ENCODE measurements around the gene USP31.
"Not testable (repeated sequence)": the region's sequence is repeated elsewhere in the genome, so short reads cannot be mapped to it uniquely, and the experiment has no call there.

Gene USP31

DNA sequence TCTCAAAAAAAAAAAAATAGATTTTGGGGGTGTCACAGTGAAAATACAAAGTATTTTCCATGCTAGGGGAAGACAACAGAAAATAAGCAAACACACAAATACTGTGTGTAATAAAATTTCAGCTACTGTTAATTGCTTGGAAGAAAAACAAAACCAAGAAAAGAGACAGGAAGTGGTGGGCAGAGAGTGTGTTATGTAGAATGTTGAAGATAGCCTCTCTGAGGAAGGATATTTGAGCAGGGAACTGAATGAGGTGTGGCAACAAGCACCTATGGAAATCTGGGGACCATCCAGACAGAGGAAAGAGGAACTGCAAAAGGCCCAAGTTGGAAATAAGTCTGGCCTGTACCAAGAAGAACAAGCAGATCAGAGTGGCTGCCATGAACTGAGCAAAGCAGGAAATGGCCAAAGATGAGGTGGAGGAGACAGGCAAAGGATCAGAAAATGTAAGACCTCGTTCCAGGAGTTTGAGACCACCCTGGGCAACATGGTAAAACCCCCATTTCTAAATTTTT, 7.8 kb upstream of the USP31 start:
- H3K4me3 ChIP-seq (ENCODE audit: low read depth, low read length), result no peak overlapping the region

GRCh38 chr16:23156110-23156509, 6.9 kb upstream of the USP31 start:
- no peak overlapping the region for H3K4me3 ChIP-seq (ENCODE audit: low read depth, low read length)

DNA sequence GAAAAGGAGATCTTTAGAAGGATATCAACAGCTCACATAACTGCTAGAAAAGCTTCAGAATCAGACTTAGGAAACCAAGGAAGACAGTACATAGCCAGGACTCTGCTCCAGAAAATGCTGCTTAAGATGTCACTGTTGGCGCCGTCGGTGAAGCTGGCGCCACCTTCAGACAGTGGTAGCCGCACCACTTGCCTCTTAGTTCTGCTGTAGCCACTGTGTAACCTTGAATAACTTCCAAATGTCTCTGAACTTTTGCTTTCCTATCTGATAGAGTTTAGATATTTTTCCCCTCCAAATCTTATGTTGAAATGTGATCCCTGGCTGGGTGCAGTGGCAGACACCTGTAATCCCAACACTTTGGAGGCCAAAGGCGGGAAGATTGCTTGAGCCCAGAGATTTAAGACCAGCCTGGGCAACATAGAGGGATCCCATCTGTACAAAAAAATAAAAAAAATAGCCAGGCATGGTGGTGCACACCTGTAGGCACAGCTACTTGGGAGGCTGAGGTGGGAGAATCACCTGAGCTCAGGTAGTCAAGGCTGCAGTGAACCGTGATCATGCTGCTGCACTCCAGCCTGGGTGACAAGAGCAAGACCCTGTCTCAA, 6.3 kb upstream of the USP31 start:
- no peak overlapping the region for H3K4me3 ChIP-seq (ENCODE audit: low read depth, low read length)

GRCh38 chr16:23152386-23153178, 3.3 kb upstream of the USP31 start:
- no peak overlapping the region for H3K4me3 ChIP-seq (ENCODE audit: low read depth, low read length)

DNA sequence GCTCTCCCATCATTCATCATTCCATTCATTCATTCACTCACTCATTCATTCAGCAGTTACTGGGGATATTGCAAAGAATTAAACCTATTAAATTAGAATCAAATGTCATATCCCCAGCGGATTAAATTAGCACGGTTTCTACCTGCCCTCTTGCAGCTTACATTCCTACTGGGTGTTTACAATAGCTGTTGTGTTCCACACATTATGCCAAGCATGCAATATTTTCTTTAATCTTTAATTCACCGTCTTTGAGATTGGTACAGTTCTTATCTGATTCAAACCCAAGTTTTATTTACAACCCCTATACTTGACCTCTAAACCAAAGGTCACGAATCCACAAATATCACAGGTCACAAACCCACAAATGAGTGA, 727 bp upstream of the USP31 start:
- peak overlapping the region; percentile 75 for H3K4me3 ChIP-seq (ENCODE audit: low read depth, low read length)

DNA sequence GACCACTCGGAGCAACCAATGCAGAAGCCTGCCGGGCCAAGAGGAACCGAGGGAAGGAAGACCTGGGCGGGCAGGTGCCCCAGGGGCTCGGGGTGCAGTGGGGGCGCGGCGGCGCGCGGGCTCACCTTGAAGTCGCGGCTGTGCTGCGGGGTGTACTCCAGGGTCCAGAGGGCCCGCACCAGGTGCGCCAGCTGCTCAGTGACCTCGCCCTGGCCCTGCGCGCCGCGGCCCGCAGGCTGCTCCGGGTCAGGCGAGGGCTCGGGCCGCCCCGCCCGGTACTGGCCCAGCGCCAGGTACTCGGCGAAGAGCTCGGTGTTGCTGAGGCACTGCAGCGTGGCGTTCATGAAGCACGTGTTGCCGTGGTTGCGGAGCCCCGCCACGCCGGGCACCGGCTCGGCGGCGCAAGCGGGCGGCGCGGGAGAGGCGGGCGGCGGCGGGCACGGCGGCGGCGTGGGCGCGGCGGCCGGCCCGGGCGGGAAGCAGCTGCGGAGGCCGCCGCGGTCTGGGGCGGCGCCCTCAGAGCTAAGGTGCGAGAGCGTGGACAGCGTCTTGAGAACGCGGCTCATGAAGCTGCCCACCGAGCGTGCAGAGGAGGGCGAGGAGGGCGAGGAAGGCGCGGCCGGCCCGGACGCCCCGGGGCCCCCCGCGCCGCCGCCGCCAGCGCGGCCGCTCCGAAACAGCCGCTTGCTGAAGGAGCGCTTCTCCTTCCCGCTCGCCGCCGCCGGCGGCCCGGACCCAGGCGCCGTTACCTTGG, 562 bp downstream of the USP31 start:
- H3K4me3 ChIP-seq (ENCODE audit: low read depth, low read length), result peak overlapping the region; percentile 72

- H3K4me3 ChIP-seq (ENCODE audit: low read depth, low read length), result peak overlapping the region; percentile 72
Observed at GRCh38 chr16:23148166-23148512, 1.1 kb downstream of the USP31 start.

DNA sequence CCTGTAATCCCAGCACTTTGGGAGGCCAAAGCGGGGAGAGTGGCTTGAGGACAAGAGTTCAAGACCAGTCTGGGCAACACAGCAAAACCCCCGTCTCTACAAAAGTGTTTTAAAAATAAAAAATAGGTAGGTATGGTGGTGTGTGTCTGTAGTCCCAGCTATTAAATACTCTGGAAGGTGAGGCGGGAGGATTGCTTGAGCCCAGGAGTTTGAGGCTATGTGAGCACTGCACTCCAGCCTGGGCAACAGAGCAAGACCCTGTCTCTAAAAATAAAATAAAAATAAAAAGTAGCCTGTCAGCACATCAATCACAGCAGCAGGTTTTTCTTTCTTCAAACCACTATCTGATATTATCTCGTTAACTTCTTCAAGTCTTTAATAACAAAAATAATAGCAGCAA, 1.6 kb downstream of the USP31 start:
- H3K4me3 ChIP-seq (ENCODE audit: low read depth, low read length), result peak overlapping the region; percentile 72

DNA sequence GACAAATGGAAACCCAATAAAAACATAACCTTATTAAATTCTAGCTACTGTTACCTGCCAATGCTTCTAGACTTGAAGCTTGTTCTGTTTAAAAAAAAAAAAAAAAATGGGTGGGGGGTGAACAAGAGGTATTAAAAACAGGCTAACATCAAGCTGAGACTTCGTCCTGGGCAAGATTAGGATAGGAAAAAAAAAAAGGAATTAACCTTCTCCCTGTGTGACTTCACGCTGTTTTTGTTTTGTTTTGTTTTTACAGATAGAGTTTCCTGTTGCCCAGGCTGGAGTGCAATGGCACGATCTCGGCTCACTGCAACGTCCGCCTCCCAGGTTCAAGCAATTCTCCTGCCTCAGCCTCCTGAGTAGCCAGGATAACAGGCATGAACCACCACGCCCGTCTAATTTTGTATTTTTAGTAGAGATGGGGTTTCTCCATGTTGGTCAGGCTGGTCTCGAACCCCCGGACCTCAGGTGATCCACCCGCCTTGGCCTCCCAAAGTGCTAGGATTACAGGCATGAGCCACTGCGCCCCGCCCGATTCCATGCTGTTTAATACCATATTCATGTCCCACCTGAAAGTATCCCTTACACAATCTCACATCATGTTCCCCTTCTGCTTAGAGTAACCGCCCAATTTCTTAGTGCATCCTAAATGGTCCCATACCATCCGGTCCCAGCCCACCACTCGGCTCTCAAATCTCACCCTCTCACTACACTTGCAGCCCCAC, 2.2 kb downstream of the USP31 start:
- H3K4me3 ChIP-seq (ENCODE audit: low read depth, low read length), result no peak overlapping the region

- H3K4me3 ChIP-seq (ENCODE audit: low read depth, low read length), result no peak overlapping the region
Observed at GRCh38 chr16:23145608-23146007, 3.6 kb downstream of the USP31 start.

DNA sequence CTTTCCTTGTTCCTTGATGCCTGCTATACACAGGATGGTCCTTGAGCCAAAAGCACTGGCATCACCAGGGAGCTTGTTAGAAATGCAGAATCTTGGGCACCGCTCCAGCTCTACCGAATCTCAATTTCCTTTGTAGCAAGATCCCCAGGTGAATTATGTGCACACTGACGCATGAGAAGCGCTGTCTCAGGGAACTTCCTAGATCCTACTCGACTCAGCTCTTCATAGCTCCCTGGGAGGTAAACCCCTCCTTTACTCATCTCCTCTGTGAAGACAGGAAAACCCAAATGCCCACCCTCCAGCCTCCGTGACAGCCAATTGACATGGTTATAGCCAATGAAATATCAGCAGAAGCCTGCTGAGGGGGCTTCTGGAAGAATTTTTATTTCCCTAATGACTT, 4.1 kb downstream of the USP31 start:
- no peak overlapping the region for H3K4me3 ChIP-seq (ENCODE audit: low read depth, low read length)

- H3K4me3 ChIP-seq (ENCODE audit: low read depth, low read length), result not testable (repeated sequence)
Observed at GRCh38 chr16:23144393-23144792, 4.9 kb downstream of the USP31 start.

DNA sequence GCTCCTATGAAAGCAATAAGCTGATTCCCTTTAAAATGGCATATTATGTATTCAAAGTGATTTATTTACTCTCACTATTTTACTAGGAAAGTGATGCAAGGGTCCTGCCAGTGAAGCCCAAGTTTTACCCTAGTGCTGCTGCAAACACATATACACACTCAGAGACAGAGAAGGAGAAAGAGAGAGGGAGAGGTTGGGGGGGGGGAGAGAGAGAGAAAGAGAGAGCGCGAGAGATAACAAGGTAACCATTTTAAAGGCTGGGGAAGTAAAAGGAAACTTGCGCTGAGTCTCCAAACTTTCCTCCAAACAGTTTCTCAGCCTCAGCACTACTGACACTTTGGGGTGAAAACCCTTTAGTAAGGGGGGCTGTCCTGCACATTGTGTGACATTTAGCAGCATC, 5.9 kb downstream of the USP31 start:
- H3K4me3 ChIP-seq (ENCODE audit: low read depth, low read length), result no peak overlapping the region

GRCh38 chr16:23141959-23142740, 7.1 kb downstream of the USP31 start:
- no peak overlapping the region for H3K4me3 ChIP-seq (ENCODE audit: low read depth, low read length)

GRCh38 chr16:23141500-23141899, 7.8 kb downstream of the USP31 start:
- no peak overlapping the region for H3K4me3 ChIP-seq (ENCODE audit: low read depth, low read length)

GRCh38 chr16:23141033-23141432, 8.2 kb downstream of the USP31 start:
- no peak overlapping the region for H3K4me3 ChIP-seq (ENCODE audit: low read depth, low read length)

DNA sequence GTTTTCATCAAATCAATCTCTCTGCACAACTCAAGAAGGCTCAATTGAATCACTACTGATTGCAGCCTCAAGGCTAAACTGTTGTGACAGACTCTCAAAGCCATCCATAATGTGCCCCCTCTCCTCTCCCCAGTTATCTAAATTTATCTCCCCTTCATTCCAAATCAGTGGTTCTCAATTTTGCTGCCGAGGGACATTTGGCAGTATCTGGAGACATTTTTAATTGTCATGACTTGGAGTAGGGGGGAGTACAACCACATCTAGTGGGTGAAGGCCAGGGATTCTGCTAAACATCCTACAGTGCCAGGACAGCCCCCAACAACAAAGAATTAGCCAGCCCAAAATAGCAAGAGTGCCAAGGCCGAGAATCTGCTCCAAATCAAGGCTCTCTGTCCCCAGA, 9.1 kb downstream of the USP31 start:
- H3K4me3 ChIP-seq (ENCODE audit: low read depth, low read length), result no peak overlapping the region

GRCh38 chr16:23137818-23138217, 11.4 kb downstream of the USP31 start:
- H3K4me3 ChIP-seq (ENCODE audit: low read depth, low read length), result no peak overlapping the region

- no peak overlapping the region for H3K4me3 ChIP-seq (ENCODE audit: low read depth, low read length)
Observed at GRCh38 chr16:23137256-23137655, 12.0 kb downstream of the USP31 start.

- no peak overlapping the region for H3K4me3 ChIP-seq (ENCODE audit: low read depth, low read length)
Observed at GRCh38 chr16:23134274-23134673, 15.0 kb downstream of the USP31 start.
